Glomerular endothelial cell (primary cell): ENCODE results near the gene ATXN7L1. TPM values are rescaled to one million over a fixed set of nuclear protein-coding genes. Genes with fewer than 3 reads are reported as not detected.
"Not testable (repeated sequence)": the region's sequence is repeated elsewhere in the genome, so short reads cannot be mapped to it uniquely, and the experiment has no call there.

Source experiments
- DNase-seq: peaks from one replicate; pipeline ENCODE4 v3.0.0-alpha.2; 2011; ENCODE audit warnings: low read depth, low spot score; ENCODE audit errors: extremely low read depth
- total RNA-seq: library from RNA; depleted of rRNA; stranded (reverse); fragments of >200 nt; gene quantifications from 2 replicates; pipeline ENCODE4 v1.2.3, GENCODE V29; 2015

Gene ATXN7L1
- total RNA-seq, 1 donor from 2014 or later: 11.7 TPM

DNA sequence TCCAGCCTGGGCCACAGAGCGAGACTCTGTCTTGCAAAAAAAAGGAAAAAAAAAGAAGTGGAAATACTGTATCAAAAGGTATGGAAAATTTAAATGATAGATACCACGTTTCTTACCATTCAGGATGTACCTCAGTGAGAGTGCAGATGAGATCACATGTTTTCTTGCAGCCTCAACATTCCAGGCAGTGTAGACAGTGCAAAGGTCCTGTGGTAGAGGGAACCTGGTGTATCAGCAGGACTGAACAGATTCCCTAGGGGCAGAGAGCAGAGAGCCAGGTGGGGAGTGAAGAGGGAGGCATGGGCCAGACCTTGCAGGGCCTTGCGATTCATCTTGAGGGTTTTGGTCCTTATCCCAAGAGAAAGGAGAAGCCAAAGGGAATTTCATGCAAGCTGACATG is 17.7 kb upstream of the ATXN7L1 start:
- no peak for DNase-seq

GRCh38 chr7:105892387-105892786 is 16.0 kb upstream of the ATXN7L1 start:
- DNase-seq: no peak

DNA sequence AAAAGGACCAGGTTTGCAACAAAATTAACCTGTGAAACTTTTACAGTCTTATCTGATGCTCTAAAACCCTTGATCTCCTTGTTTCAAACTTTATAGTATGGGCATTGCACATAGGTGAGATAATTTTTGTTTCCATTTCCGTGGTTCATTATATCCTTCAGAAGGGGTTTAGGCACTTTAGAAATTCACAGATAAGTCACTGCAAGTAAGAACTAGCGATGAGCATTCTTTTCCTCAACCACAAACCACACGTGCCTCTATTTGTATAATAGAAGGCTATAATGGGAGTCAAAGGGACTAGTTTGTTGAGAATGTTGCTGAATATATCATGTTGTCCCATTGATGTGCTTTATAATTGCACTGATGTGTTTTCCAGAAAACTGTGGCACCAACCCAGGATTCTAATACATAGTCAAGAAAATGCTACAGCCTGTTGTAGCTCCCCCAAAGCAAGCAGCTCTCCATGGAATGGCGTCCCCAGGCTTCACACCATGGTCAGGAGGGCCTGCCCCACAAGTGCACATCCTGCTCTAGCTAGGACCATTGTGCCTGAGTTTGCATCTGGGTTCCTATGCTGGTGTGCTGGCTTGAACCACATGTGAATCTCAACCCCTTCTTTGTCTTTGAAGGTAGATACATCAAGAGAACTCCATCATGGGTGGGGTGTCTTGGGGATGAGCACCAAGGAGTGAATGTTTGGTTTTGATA is 14.0 kb upstream of the ATXN7L1 start:
- no peak for DNase-seq

DNA sequence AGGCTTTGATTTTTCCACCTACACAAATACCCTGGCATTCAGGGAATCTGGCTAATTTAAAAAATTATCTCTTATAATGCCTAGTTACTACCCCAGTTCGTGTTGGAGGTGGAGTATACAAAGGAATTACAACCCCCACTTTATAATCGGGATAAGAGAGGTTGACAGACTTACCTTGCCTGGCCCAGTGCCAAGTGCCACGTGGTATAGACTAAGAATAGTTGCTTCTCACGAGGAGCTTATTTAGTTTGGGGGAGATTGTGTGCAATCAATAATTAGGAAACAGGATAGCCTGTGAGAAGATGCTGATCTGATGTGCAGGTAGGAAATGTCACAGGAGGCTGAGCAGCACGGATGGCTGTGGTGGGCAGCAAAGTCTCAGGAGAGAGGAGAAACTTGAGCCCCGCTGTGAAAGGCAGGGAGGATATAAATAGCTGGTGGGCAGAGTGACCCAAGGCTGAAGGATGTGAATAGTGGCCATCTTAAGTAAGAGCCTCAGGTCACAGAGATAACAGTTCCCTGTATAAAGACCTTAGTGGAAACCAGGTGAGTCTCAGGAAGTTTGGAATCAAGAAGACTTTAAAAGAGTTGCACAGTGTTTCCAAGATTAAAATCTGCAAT is 11.3 kb upstream of the ATXN7L1 start:
- no peak for DNase-seq

DNA sequence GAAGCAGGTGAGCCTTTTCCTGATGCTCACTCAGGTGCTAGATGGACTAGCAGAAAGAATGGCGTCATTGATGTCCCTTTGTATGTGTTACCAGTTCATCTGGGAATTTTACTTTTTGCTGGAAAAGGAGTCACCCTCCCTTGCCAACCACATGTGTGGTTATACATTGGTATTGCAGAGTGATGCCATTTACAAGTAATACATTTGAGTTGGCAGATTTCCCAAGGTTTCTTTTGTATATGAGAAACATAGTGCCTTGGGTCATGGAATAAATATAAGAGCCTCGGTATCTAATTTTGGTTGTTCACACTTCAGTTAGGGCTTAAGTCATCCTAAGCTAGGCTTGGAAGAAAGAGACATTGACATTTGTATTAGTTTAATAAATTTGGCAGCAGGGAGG is 10.4 kb upstream of the ATXN7L1 start:
- DNase-seq: no peak

GRCh38 chr7:105885387-105886111 is 9.2 kb upstream of the ATXN7L1 start:
- DNase-seq: peak; percentile 33

- not testable (repeated sequence) for DNase-seq
Observed at GRCh38 chr7:105883179-105883578, 6.8 kb upstream of the ATXN7L1 start.

DNA sequence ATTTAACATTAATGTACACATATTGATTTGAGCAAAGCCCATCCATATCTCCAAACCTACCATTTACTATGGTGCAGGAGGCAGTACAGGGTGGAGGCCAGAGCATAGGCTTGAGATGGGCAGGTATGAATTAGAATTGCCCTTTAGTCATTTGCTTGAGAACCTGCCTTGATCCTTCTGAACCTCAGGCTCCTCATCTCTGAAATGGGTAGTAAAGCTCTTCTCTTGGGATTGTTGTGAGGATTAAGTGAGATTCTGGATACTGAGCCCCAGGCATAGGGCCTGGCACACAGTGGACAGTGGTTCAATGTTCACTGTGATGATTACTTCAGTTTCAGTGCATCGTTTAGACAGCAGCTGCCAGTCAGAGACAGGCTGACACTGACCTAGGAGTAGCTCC is 5.0 kb upstream of the ATXN7L1 start:
- DNase-seq: no peak

DNA sequence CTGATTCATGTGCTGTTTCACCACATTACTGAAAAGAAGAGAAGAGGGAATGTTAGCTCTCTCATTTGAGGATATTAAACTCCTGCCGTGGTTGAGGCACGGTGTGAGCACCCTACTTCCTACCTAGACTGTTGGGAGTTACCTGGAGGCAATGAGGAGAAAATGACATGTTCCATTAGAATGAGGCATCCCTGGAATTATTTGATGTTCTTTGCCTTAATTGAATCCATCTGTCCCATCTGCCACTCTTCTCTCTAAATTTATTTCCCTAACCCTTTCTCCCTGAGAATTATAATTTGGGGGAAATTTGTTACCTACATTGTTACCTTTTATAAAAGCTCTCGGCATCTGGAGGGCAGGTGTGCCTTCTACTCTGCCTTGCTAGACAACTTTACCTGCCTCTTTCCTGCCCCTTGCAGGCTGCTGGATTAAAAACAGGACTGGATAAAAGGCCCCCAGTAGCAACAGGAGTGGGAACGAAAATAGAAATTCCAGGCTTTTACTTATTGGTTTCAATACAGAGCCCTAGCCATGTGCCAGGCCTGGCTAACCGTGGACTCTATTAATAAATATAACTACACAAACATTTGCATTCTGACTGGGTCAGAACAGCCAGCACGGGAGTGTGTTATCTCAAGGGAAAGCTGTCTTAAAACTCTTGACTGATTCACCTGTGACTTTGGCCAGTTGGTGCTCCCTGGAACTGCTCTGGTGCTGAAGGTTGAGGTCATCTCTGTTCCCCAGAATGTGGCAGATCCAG is 4.4 kb upstream of the ATXN7L1 start:
- DNase-seq: no peak

DNA sequence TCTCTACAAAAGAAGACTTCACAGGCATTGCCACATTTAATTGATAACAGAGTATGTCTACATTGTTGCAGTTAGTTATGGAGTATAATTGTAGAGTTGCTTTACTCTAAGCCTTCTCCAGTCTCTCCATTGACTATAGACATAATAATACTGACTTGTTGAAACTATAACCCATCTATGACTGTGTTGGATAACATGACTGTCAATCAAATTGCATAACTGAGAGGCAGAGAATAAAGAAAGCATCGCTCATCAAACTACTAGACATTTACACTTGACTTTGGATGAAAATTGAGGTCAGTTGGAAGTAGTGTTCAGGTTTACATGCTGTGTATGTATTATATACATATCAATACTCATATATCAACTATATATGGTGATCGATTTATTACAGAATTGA is 3.4 kb upstream of the ATXN7L1 start:
- DNase-seq: no peak

- no peak for DNase-seq
Observed at GRCh38 chr7:105878746-105879605, 2.6 kb upstream of the ATXN7L1 start.

GRCh38 chr7:105877736-105878135 is 1.3 kb upstream of the ATXN7L1 start:
- no peak for DNase-seq

DNA sequence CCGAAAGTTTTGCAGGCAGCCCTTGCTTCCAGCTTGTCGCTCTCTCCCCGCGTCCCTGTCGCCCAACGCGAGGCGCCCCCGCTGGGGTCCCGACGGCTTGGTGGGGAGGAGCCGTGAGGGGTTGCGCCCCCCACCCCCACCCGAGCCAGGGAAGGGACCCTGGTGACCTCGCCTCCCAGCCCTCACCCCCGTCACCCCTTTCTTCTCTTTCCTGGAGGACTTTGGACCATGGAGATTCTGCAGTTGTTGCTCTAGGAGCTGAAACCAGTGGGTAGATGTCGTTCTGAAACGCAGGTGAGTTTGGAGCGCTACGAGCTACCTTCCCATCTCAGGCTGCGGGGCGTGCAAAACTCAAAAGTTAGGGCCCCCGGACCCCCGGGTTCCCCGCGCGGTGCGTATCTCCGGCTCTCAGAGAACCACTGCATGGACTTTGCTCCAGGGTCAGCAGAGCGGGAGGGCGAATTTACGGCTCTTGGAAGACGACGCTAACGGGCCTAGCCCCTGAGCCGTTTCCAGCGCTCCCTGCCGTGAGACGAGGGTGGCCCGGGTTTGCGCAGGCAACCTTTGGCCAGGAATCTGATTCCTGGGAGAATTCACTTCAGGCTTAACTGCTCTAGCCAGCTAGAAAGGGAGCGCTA is 684 bp upstream of the ATXN7L1 start:
- DNase-seq: no peak

DNA sequence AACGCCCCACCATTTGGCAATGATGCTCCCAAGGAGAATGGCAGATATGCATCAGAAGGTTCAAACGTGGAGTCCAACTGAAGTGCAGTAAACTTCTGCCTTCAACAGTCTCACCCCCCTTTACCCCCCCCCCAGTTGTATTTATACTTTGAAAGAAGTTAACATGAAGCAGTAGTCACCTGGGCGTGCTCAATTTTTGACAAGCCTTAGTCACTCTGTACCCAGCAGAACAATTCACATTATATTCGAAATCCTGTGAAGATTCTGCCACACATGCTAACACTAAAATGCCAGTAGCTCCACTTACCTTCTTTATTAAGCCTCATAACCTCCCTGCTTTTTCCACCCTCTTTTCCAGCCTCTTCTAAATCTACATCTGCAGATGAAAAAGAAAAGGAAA is 894 bp downstream of the ATXN7L1 start:
- no peak for DNase-seq

DNA sequence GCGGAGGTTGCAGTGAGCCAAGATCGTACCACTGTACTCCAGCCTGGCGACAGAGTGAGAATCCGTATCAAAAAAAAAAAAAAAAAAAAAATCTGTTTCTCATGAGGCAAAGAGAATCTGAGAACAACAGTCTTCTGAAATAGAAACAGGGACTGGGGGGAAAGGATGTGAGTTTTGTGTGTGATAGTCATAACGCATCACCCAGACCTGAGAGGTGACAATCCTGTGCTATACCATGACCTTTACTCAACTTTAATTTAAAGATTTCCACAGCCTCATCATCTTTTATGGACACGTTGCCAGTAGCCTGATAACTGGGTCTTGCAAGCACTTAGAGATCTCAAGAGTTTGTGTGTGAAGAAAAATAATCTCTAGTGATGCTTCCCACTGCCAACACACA is 2.3 kb downstream of the ATXN7L1 start:
- no peak for DNase-seq

DNA sequence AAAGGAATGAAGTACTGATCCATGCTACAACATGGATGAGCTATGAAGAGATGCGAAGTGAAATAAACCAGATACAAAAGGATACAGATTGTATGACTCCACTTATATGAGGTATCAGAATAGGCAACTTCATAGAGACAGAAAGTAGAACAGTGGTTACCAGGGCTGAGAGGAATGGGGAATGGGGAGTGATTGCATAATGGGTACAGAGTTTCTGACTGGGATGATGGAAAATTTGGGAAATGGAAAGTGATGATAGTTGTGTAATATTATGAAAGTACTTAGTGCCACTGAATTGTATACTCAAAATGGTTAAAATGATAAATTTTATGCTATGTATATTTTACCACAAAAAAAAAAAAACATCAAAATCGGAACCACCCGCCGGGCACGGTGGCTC is 3.9 kb downstream of the ATXN7L1 start:
- no peak for DNase-seq

GRCh38 chr7:105871142-105871541 is 5.3 kb downstream of the ATXN7L1 start:
- DNase-seq: no peak

DNA sequence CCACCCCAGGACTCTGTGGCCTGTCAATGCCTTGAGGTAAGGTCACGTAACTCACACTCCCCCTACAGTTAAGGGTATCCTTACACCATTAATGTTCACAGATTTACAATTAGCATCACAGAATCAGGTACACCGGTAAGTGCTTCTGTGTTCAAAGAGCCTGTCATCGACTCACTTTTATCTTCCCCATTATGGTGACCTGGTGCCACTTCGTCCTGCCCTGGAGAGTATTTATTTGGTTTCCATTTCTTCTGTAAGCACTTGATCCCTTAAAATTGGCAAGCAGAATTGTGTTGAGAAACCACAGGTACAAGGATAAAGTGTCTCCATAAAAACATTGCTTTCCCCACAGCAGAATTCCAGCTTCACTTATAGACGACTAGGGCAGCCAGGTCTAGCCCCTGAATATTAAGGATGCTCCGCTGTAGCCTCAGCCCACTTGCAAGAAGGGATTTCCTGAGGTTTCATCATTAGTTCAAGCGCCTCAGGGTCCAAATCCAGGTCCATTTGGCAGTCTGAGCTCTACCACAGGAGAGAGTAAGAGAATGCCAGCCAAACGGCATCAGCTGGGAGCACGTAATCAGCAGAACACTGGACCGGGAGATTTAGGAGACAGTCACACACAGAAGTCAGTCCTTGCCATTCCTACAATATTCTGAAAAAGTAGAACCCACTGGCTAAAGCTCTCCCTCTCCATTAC is 10.1 kb downstream of the ATXN7L1 start:
- no peak for DNase-seq

GRCh38 chr7:105863876-105864275 is 12.5 kb downstream of the ATXN7L1 start:
- no peak for DNase-seq
